Chondrocyte (in vitro differentiated cells): ENCODE results near the gene WNT10A. TPM values are rescaled to one million over a fixed set of nuclear protein-coding genes. Genes with fewer than 3 reads are reported as not detected.

ENCODE experiments used
- DNase-seq: peaks from one replicate; pipeline ENCODE4 v3.0.0; 2021; ENCODE audit warnings: mixed read lengths, low spot score
- H3K27ac Mint-ChIP-seq: one replicate; pipeline ENCODE4 v1.8.0; 2021; ENCODE audit warnings: mild to moderate bottlenecking, moderate library complexity, mixed read lengths; ENCODE audit not compliant: unreplicated experiment
- H3K27me3 Mint-ChIP-seq: 2 replicates; pipeline ENCODE4 v1.8.0; 2021; ENCODE audit warnings: low read depth, mixed read lengths
- H3K36me3 Mint-ChIP-seq: 2 replicates; pipeline ENCODE4 v1.8.0; 2021; ENCODE audit warnings: low read depth, mixed read lengths
- H3K4me1 Mint-ChIP-seq: 2 replicates; pipeline ENCODE4 v1.8.0; 2021; ENCODE audit warnings: low read depth, mild to moderate bottlenecking, mixed read lengths
- H3K4me3 Mint-ChIP-seq: one replicate; pipeline ENCODE4 v1.8.0; 2021; ENCODE audit warnings: mild to moderate bottlenecking, moderate library complexity, mixed read lengths; ENCODE audit not compliant: unreplicated experiment
- H3K9me3 Mint-ChIP-seq: 2 replicates; pipeline ENCODE4 v1.8.0; 2021; ENCODE audit warnings: low read depth, mixed read lengths
- total RNA-seq: library from RNA; stranded (reverse); gene quantifications from 3 replicates; pipeline ENCODE4 v1.2.1, GENCODE V29; 2021
- TF ChIP-seq, protein P1 (sequence below): fragments of 200-600 bp; sonication (generic); IDR thresholded peaks from 2 replicates; pipeline ENCODE4 v1.5.0; 2021; ENCODE audit warnings: antibody characterized with exemption, mild to moderate bottlenecking, moderate library complexity

The WNT10A gene
- total RNA-seq, 1 donor from 2014 or later = not detected

DNA sequence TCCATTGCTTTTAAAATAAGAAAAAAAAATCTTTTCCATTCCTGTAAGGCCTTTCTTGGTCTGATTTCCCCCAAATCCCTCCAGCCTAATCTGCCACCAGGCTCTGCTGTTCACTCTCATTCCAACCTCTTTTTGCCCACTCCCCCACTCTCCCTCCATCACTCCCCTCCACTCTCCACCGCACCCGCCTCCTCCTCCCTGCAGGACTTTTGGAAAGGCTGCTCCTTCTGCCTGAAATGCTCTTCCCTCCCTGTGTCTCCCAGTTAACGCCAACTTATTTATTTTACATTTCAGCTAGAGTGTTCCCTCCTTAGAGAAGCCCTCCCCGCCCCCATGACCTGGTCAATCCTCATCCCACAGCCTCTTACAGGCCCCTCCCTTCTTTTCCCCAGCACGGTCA lies 25.8 kb upstream of the WNT10A start:
- no peaks in the 10 kb centered on the region for H3K9me3 Mint-ChIP-seq
- H3K27ac Mint-ChIP-seq = no peak overlapping the region
- no peak for DNase-seq
- H3K4me1 Mint-ChIP-seq = peaks cover 14% of the 10 kb centered on the region
- peaks cover 48% of the 10 kb centered on the region for H3K27me3 Mint-ChIP-seq
- no peak overlapping the region for H3K4me3 Mint-ChIP-seq
- TF ChIP-seq, protein P1, sequence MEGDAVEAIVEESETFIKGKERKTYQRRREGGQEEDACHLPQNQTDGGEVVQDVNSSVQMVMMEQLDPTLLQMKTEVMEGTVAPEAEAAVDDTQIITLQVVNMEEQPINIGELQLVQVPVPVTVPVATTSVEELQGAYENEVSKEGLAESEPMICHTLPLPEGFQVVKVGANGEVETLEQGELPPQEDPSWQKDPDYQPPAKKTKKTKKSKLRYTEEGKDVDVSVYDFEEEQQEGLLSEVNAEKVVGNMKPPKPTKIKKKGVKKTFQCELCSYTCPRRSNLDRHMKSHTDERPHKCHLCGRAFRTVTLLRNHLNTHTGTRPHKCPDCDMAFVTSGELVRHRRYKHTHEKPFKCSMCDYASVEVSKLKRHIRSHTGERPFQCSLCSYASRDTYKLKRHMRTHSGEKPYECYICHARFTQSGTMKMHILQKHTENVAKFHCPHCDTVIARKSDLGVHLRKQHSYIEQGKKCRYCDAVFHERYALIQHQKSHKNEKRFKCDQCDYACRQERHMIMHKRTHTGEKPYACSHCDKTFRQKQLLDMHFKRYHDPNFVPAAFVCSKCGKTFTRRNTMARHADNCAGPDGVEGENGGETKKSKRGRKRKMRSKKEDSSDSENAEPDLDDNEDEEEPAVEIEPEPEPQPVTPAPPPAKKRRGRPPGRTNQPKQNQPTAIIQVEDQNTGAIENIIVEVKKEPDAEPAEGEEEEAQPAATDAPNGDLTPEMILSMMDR = no peak
- H3K36me3 Mint-ChIP-seq = no peaks in the 10 kb centered on the region

- Mint-ChIP-seq H3K9me3 (no peaks in the 10 kb centered on the region), H3K27ac (no peak overlapping the region), H3K27me3 (peaks cover 54% of the 10 kb centered on the region), H3K36me3 (no peaks in the 10 kb centered on the region), H3K4me3 (no peak overlapping the region), H3K4me1 (peaks cover 20% of the 10 kb centered on the region)
- DNase-seq = no peak
- TF ChIP-seq, protein P1 = no peak
Measured at GRCh38 chr2:218855305-218856166, 25.1 kb upstream of the WNT10A start.

DNA sequence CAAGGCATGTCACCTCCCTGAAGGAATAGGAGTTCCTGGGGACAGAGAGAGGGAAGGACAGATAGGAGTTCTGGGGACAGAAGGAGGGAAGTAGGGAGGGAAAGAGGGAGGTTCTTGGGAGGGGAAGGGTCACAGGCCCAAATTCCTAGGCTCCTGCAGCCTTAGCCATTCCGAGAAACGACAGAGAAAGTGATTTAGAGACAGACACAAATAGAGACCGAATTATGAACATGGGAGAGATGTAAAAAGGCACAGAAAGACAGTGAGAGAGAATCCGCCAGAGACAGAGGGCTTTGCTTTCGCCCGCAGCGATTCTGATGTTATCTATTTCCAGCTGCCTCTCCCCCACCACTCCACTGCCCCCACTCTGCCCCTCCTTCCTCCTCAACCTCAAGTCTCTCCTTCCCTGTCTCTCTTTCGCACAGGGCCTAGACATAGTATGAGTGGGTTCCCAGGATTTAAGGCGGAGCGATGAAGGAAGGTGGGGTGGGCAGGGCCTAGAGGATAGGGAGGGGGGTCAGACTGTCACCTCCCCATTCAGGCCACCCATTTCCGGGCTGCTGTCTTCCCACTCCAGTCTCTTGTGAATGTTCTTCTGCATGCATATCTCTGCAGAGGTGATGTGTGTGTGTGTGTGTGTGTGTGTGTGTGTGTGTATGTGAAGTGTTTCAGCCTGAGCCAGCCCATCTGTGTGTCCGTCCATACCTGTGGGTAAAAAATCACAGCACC lies 24.3 kb upstream of the WNT10A start:
- Mint-ChIP-seq H3K4me3 (no peak overlapping the region), H3K36me3 (no peaks in the 10 kb centered on the region), H3K27me3 (peaks cover 57% of the 10 kb centered on the region), H3K9me3 (no peaks in the 10 kb centered on the region), H3K4me1 (peaks cover 24% of the 10 kb centered on the region), H3K27ac (no peak overlapping the region)
- TF ChIP-seq, protein P1 = no peak
- DNase-seq = no peak

- no peaks in the 10 kb centered on the region for H3K9me3 Mint-ChIP-seq
- H3K27me3 Mint-ChIP-seq = peaks cover 63% of the 10 kb centered on the region
- no peak for DNase-seq
- peaks cover under 1% of the 10 kb centered on the region for H3K36me3 Mint-ChIP-seq
- TF ChIP-seq, protein P1 = no peak
- H3K27ac Mint-ChIP-seq = no peak overlapping the region
- no peak overlapping the region for H3K4me3 Mint-ChIP-seq
- H3K4me1 Mint-ChIP-seq = peaks cover 24% of the 10 kb centered on the region
Measured at GRCh38 chr2:218856896-218857243, 23.8 kb upstream of the WNT10A start.

DNA sequence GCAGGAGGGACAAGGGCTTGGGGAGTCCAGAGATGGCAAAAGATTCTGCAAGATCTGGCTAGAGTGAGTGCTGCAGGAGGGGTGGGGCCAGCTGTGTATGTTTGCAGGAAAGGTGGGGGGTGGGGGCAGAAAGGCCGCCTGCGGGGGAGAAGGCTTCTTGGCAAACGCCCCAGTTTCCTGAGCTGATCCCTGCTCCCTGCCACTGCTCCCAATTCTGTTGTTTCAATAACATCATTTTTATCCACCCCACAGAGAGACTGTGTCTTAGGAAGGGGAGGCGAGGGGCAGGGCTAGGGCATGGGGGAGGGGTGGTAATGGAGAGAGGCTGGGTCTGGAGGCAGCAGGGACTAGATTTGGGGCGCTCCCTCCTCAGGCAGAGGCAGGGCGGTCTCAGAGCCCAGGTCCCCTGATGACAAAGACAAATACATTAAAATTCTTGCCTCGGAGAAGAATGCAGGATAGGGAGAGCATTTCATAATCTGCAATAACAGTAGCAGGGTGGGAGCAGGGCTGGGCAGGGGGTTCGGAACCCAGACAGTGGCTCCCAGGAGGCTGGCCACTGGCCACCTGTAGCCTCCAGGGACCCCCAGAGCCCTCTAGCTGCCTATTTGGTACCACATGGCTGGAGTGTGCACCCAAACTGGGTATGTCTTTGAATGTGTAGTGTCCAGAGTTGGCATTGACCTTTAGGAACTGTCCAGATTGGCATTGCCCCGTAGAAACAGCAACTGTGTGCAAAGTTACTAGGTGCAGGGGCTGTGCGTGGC lies 23.1 kb upstream of the WNT10A start:
- H3K4me3 Mint-ChIP-seq = no peak overlapping the region
- peaks cover 65% of the 10 kb centered on the region for H3K27me3 Mint-ChIP-seq
- DNase-seq = no peak
- H3K27ac Mint-ChIP-seq = no peak overlapping the region
- H3K4me1 Mint-ChIP-seq = peaks cover 24% of the 10 kb centered on the region
- no peaks in the 10 kb centered on the region for H3K9me3 Mint-ChIP-seq
- TF ChIP-seq, protein P1 = no peak
- H3K36me3 Mint-ChIP-seq = peaks cover 1% of the 10 kb centered on the region
